ENCODE data around the gene SYNPO.

- TF ChIP-seq POLR2A (IDR thresholded peaks at IDR 0.05) = no peak
- TF ChIP-seq CTCF (IDR thresholded peaks at IDR 0.05) = no peak
- no peak for TF ChIP-seq POLR2AphosphoS5 (IDR thresholded peaks at IDR 0.05)
Observed at GRCh38 chr5:150618588-150619281, 21.7 kb upstream of the SYNPO start.

Measured in transverse colon (tissue), 4 donors.